Activated naive CD4-positive, alpha-beta T cell treated with Interleukin-2 at 50 U/mL for 16 hours (primary cell): ENCODE results near the gene SIX5.
A peak's percentile ranks its signal among the peaks of the same experiment; 100 is the strongest.
"Not testable (repeated sequence)": the region's sequence is repeated elsewhere in the genome, so short reads cannot be mapped to it uniquely, and the experiment has no call there.

Source experiments
- DNase-seq: peaks from one replicate; pipeline ENCODE4 v3.0.0-alpha.2; 2020

The SIX5 gene

GRCh38 chr19:45752639-45753038, 16.4 kb downstream of the SIX5 start:
- no peak for DNase-seq

GRCh38 chr19:45751483-45751882, 17.6 kb downstream of the SIX5 start:
- DNase-seq = not testable (repeated sequence)

GRCh38 chr19:45747513-45747912, 21.5 kb downstream of the SIX5 start:
- DNase-seq = no peak

GRCh38 chr19:45746866-45747265, 22.2 kb downstream of the SIX5 start:
- no peak for DNase-seq

GRCh38 chr19:45745606-45746005, 23.4 kb downstream of the SIX5 start:
- DNase-seq = no peak

- no peak for DNase-seq
Observed at GRCh38 chr19:45742969-45743368, 26.1 kb downstream of the SIX5 start.

- DNase-seq = no peak
Observed at GRCh38 chr19:45739498-45740439, 29.3 kb downstream of the SIX5 start.

GRCh38 chr19:45733160-45733810, 35.8 kb downstream of the SIX5 start, which contains the start of gene MEIOSIN:
MEIOSIN (plus strand) TSS chr19:45733439; CDS start chr19:45735377, 1,938 bp downstream.
- no peak for DNase-seq

- peak; percentile 95 for DNase-seq
Observed at GRCh38 chr19:45730368-45731288, 38.4 kb downstream of the SIX5 start, which contains the start of gene FBXO46. FBXO46 (minus strand) TSS chr19:45730896; CDS start chr19:45713495, 17,401 bp downstream.

GRCh38 chr19:45729800-45730290, 39.2 kb downstream of the SIX5 start:
- peak; percentile 37 for DNase-seq

- DNase-seq = not testable (repeated sequence)
Observed at GRCh38 chr19:45728683-45729082, 40.4 kb downstream of the SIX5 start.

- DNase-seq = not testable (repeated sequence)
Observed at GRCh38 chr19:45720065-45720464, 49.0 kb downstream of the SIX5 start.

GRCh38 chr19:45717983-45718650, 50.9 kb downstream of the SIX5 start:
- no peak for DNase-seq

GRCh38 chr19:45717131-45717982, 51.7 kb downstream of the SIX5 start:
- peak; percentile 97 for DNase-seq

GRCh38 chr19:45716359-45717130, 52.5 kb downstream of the SIX5 start:
- DNase-seq = peak; percentile 14

GRCh38 chr19:45715139-45715538, 53.9 kb downstream of the SIX5 start:
- DNase-seq = no peak
